Gastroesophageal sphincter (tissue), 3 donors: ENCODE results near the gene EXOC4.

Experiments used
- CTCF ChIP-seq, 4 experiments: fragments of 200-600 bp in 2 of 4; fragments of 450-650 bp in 2 of 4; sonication (generic) in 1 of 4; IDR thresholded peaks; one replicate each; pipeline ENCODE4 v1.5.1; 2017 to 2019; ENCODE audit warnings: antibody characterized with exemption in 4 of 4, mild to moderate bottlenecking in 2 of 4, moderate library complexity in 2 of 4
- EP300 ChIP-seq: sonication (generic); formaldehyde crosslinking; IDR thresholded peaks from one replicate; pipeline ENCODE4 v1.6.1; 2017; ENCODE audit warnings: antibody characterized with exemption, mild to moderate bottlenecking

- no peak for TF ChIP-seq CTCF (IDR thresholded peaks at IDR 0.05)
- no peak for TF ChIP-seq EP300
These were observed 828.8 kb downstream of the EXOC4 start for GRCh38 chr7:134081695-134082094.
